CD4-positive, alpha-beta T cell treated with Interleukin-12 subunit alpha and Interleukin-12 subunit beta, for 1 hour (primary cell): Measurements from ENCODE around the gene KCNJ16.

Experiments used
- DNase-seq: peaks from one replicate; pipeline ENCODE4 v3.0.0-alpha.2; 2020

Gene KCNJ16

DNA sequence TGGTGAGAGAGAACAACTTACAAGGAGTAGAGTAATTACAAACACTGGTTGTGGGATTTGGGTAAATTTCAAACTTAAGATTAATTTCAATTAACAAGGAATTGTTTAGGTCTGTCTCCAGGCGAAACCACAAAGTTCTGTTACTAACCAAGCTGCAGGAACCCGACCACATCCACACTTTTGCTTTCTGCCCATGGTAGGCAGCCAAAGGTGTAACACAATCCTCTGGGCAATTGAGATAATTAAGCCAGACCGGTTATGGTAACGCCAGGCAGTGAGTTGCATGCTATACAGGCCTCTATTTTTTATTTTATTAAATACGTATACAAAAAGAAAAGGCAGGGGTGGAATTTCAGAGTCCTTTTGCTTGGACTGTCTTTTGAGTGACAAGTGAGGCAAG, 106.4 kb downstream of the KCNJ16 start:
- no peak for DNase-seq

DNA sequence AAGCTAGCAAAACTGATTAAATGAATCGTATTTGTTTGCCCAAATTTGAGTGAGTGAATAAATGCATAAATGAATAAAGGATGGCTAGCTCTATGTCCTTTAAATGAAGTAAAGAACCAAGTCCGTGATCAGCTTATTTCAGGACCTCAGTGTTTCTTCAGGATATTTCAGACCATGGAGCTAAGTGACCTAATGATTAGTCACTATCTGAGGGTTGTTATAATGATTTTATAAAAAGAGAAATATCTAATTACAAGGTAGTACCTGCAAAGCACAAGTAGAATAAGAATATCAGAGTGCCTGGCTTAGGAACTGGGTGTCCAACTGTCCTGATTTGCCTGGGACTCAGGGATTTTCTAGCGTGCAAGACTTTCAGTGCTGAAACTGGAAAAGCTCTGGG, 106.8 kb downstream of the KCNJ16 start:
- DNase-seq: no peak

DNA sequence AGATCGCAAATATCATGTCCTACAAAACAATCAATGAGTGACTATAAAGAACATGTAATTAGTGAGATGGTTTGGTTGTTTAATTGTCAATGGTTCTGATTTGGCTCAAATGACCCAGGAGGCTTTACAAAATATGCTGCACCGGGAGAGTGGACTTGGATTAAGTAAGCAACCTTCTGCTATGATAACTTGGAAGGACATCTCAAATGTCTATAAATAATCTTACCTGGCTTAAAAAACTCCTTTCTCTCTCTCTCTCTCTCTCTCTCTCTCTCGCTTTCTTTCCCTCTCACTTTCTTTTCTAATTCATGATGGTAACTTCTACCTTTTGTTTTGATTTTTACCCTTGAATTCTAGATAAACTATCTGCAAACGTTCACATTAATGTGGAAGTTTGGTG, 108.5 kb downstream of the KCNJ16 start:
- DNase-seq: no peak

DNA sequence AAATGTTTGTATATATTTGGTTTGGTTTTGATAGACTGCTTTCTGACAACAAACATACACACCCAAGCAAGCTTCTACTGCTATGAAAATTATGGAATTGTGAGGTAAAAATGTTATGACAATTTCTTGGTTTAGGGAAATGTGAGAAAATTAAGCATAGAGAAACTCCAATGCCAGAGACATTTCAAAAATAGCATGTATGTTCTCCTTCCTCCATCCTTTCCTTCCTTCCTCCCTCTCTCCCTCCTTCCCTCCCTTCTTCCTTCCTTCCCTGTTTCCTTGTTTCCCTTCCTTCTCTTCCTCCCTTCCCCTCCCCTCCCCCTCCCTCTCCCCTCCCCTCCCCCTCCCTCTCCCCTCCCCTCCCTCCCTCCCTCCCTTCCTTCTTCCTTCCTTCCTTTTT, 109.2 kb downstream of the KCNJ16 start:
- DNase-seq: no peak

DNA sequence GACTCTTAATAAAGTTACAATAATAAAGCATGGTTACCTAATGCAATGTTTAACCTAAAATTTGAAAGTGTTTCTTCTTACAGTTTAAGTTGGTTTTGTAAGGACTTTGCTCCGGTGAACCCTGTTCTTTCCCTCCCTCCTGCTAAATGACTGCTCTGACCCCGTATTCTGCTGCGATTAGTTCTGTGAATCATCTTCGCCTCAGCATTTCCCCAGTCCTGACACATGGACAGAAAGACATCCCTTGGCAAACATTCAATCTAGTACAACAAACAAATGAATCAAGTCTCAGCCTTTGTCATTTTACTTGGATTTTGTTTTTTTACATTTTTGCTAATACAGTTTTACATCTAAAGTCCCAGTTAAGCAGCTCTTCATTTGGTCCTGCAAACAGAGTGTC, 109.7 kb downstream of the KCNJ16 start:
- DNase-seq: no peak
